Transverse colon (tissue), 4 donors: Measurements from ENCODE around the gene MRC1. TPM values are rescaled to one million over a fixed set of nuclear protein-coding genes. Genes with fewer than 3 reads are reported as not detected.

Experiments
- DNase-seq: peaks from one replicate; pipeline ENCODE4 v3.0.0-alpha.2; 2019
- H3K27ac ChIP-seq, 4 donors: fragments of 200-600 bp; sonication (generic); 2 replicates each; pipeline ENCODE4 v1.5.1; 2016 to 2018; ENCODE audit warnings: inconsistent platforms in 4 of 4
- H3K27me3 ChIP-seq: fragments of 200-600 bp; sonication (generic); 2 replicates; pipeline ENCODE4 v1.5.1; 2017; ENCODE audit warnings: inconsistent platforms
- H3K36me3 ChIP-seq, 4 donors: fragments of 200-600 bp; sonication (generic); 2 replicates each; pipeline ENCODE4 v1.5.1; 2017 to 2019; ENCODE audit warnings: inconsistent platforms in 4 of 4
- H3K4me1 ChIP-seq, 4 donors: fragments of 200-600 bp; sonication (generic); 2 replicates each; pipeline ENCODE4 v1.5.1; 2017 to 2020; ENCODE audit warnings: inconsistent platforms in 4 of 4
- H3K4me3 ChIP-seq, 4 donors: fragments of 200-600 bp; sonication (generic); 1 replicate in 1 of 4; 2 replicates in 3 of 4; pipeline versions ENCODE4 v1.5.1 to v1.6.1; 2017 to 2019; ENCODE audit warnings: inconsistent platforms in 4 of 4
- H3K9me3 ChIP-seq, 2 donors: fragments of 200-600 bp; sonication (generic); 2 replicates each; pipeline ENCODE4 v1.5.1; 2017 to 2019; ENCODE audit warnings: inconsistent platforms in 2 of 2
- CTCF ChIP-seq, 5 experiments: fragments of 200-600 bp in 3 of 5; fragments of 450-650 bp in 2 of 5; sonication (generic) in 3 of 5; IDR thresholded peaks; 1 replicate in 2 of 5; 2 replicates in 3 of 5; pipeline ENCODE4 v1.5.1; 2016 to 2017; ENCODE audit warnings: antibody characterized with exemption in 5 of 5, inconsistent platforms in 3 of 5, mild to moderate bottlenecking in 2 of 5, moderate library complexity in 1 of 5
- EP300 ChIP-seq: sonication (generic); formaldehyde crosslinking; IDR thresholded peaks from one replicate; pipeline ENCODE4 v1.6.1; 2017; ENCODE audit warnings: antibody characterized with exemption, low read depth
- POLR2A ChIP-seq: fragments of 450-650 bp; IDR thresholded peaks from one replicate; pipeline ENCODE4 v1.6.1; 2016; ENCODE audit warnings: antibody characterized with exemption, mild to moderate bottlenecking, moderate library complexity
- POLR2AphosphoS5 ChIP-seq, 3 donors: sonication (generic); formaldehyde crosslinking; IDR thresholded peaks; one replicate each; pipeline ENCODE4 v1.6.1; 2016; ENCODE audit warnings: antibody characterized with exemption in 3 of 3
- WGBS, 2 donors: methylation state at CpG; one replicate each; pipeline ENCODE4 v1.1.5; 2018; ENCODE audit warnings: low coverage in 1 of 2; 5-methylcytosine and 5-hydroxymethylcytosine counted together
- in situ Hi-C, 4 donors: fragments of 200-750 bp; cut with MboI; loops; one replicate each; pipeline versions ENCODE4 v1.15.0 to v1.15.1; 2017; ENCODE audit warnings: low sequenced_read_pairs in 3 of 4, low pct_ligation_motif_present in 1 of 4, low pct_unique_long_range_greater_than_20kb in 1 of 4
- intact Hi-C: fragments of 100-400 bp; cut with DNase I; formaldehyde crosslinking; loops from one replicate; pipeline ENCODE4 v1.15.1; 2023; ENCODE audit warnings: low total_unique reads
- total RNA-seq, 4 donors: library from RNA; depleted of rRNA; stranded (reverse); fragments of >200 nt; gene quantifications; one replicate each; pipeline ENCODE4 v1.1.0, GENCODE V29; 2016

The MRC1 gene
- total RNA-seq, 4 donors from 2014 or later = 2.8 to 22.1 (median 15.2) TPM

- in situ Hi-C loops = no loop called here
Measured at GRCh38 chr10:17814973-17815372, 5.8 kb downstream of the MRC1 start.

GRCh38 chr10:17816199-17816598 lies 7.1 kb downstream of the MRC1 start:
- Histone ChIP-seq H3K9me3 (no peaks in the 10 kb centered on the region), H3K4me1 (no peaks in the 10 kb centered on the region), H3K27me3 (no peaks in the 10 kb centered on the region), H3K27ac (no peak overlapping the region), H3K36me3 (no peaks in the 10 kb centered on the region), H3K4me3 (no peak overlapping the region)
- DNase-seq = no peak
- intact Hi-C loops (no loop called here), in situ Hi-C loops (no loop called here)
- WGBS, 2 donors = 77% methylated on average over 7 of the region's 7 CpGs; no CpG with 5 or more reads in 1 of the 2 donors
- no peak for TF ChIP-seq CTCF (IDR thresholded peaks at IDR 0.05)
- no peak for TF ChIP-seq EP300
- TF ChIP-seq POLR2A = no peak
- no peak for TF ChIP-seq POLR2AphosphoS5 (IDR thresholded peaks at IDR 0.05)

More at GRCh38 chr10:17814973-17815372, 5.8 kb downstream of the MRC1 start:
- Histone ChIP-seq H3K27ac (no peak overlapping the region), H3K4me3 (no peak overlapping the region), H3K9me3 (no peaks in the 10 kb centered on the region), H3K27me3 (no peaks in the 10 kb centered on the region), H3K4me1 (no peaks in the 10 kb centered on the region), H3K36me3 (no peaks in the 10 kb centered on the region)
- no peak for DNase-seq
- TF ChIP-seq CTCF (IDR thresholded peaks at IDR 0.05) (no peak), EP300 (no peak), POLR2AphosphoS5 (IDR thresholded peaks at IDR 0.05) (no peak), POLR2A (no peak)
- 61 to 68% methylated on average over 4 to 5 of the region's 5 CpGs for WGBS, 2 donors
- intact Hi-C loops = no loop called here

GRCh38 chr10:17817316-17817715 lies 8.2 kb downstream of the MRC1 start:
- in situ Hi-C loops = no loop called here
- no peak for TF ChIP-seq EP300
- TF ChIP-seq CTCF (IDR thresholded peaks at IDR 0.05) = no peak
- no peak for TF ChIP-seq POLR2A
- no peak for TF ChIP-seq POLR2AphosphoS5 (IDR thresholded peaks at IDR 0.05)

GRCh38 chr10:17817790-17818189 lies 8.6 kb downstream of the MRC1 start:
- no peaks in the 10 kb centered on the region for H3K9me3 ChIP-seq
- H3K27me3 ChIP-seq = no peaks in the 10 kb centered on the region
- in situ Hi-C loops (no loop called here), intact Hi-C loops (no loop called here)
- DNase-seq = no peak
- 82 to 83% methylated on average over 3 of the region's 3 CpGs for WGBS, 2 donors
- H3K36me3 ChIP-seq = no peaks in the 10 kb centered on the region
- no peak overlapping the region for H3K27ac ChIP-seq
- no peak overlapping the region for H3K4me3 ChIP-seq
- H3K4me1 ChIP-seq = no peaks in the 10 kb centered on the region
- TF ChIP-seq POLR2A (no peak), EP300 (no peak), CTCF (IDR thresholded peaks at IDR 0.05) (no peak), POLR2AphosphoS5 (IDR thresholded peaks at IDR 0.05) (no peak)

More at GRCh38 chr10:17817316-17817715, 8.2 kb downstream of the MRC1 start:
- no peaks in the 10 kb centered on the region for H3K4me1 ChIP-seq
- H3K36me3 ChIP-seq = no peaks in the 10 kb centered on the region
- H3K4me3 ChIP-seq = no peak overlapping the region
- no peaks in the 10 kb centered on the region for H3K27me3 ChIP-seq
- no peak overlapping the region for H3K27ac ChIP-seq
- intact Hi-C loops = no loop called here
- WGBS, 2 donors = 70 to 87% methylated on average over 1 of the region's 1 CpG
- DNase-seq = no peak
- no peaks in the 10 kb centered on the region for H3K9me3 ChIP-seq
